CD4-positive, alpha-beta T cell treated with Interleukin-4 for 4 hours (primary cell): ENCODE data around the gene LIN28B.

ENCODE experiments used
- DNase-seq: peaks from one replicate; pipeline ENCODE4 v3.0.0-alpha.2; 2020

Gene LIN28B

GRCh38 chr6:105015482-105015881 is 58.6 kb downstream of the LIN28B start:
- no peak for DNase-seq

- no peak for DNase-seq
Measured at GRCh38 chr6:105019285-105019684, 62.4 kb downstream of the LIN28B start.

- DNase-seq, result no peak
Measured at GRCh38 chr6:105021399-105021798, 64.5 kb downstream of the LIN28B start.

GRCh38 chr6:105022416-105022815 is 65.5 kb downstream of the LIN28B start:
- DNase-seq, result no peak

- no peak for DNase-seq
Measured at GRCh38 chr6:105024803-105025202, 67.9 kb downstream of the LIN28B start.

GRCh38 chr6:105028898-105029297 is 72.0 kb downstream of the LIN28B start:
- no peak for DNase-seq

- no peak for DNase-seq
Measured at GRCh38 chr6:105029581-105029980, 72.7 kb downstream of the LIN28B start.

- DNase-seq, result no peak
Measured at GRCh38 chr6:105034470-105034869, 77.6 kb downstream of the LIN28B start.

GRCh38 chr6:105035299-105035698 is 78.4 kb downstream of the LIN28B start:
- DNase-seq, result no peak

GRCh38 chr6:105036351-105036750 is 79.4 kb downstream of the LIN28B start:
- no peak for DNase-seq

- no peak for DNase-seq
Measured at GRCh38 chr6:105038259-105038658, 81.4 kb downstream of the LIN28B start.

GRCh38 chr6:105041880-105042279 is 85.0 kb downstream of the LIN28B start:
- DNase-seq, result no peak

GRCh38 chr6:105042648-105043047 is 85.7 kb downstream of the LIN28B start:
- DNase-seq, result no peak

- DNase-seq, result no peak
Measured at GRCh38 chr6:105043979-105044378, 87.1 kb downstream of the LIN28B start.

GRCh38 chr6:105045526-105045925 is 88.6 kb downstream of the LIN28B start:
- no peak for DNase-seq

- no peak for DNase-seq
Measured at GRCh38 chr6:105051941-105052471, 95.1 kb downstream of the LIN28B start.

GRCh38 chr6:105056646-105057045 is 99.7 kb downstream of the LIN28B start:
- no peak for DNase-seq

GRCh38 chr6:105057160-105057559 is 100.3 kb downstream of the LIN28B start:
- DNase-seq, result no peak

GRCh38 chr6:105058316-105058715 is 101.4 kb downstream of the LIN28B start:
- no peak for DNase-seq

GRCh38 chr6:105058846-105059245 is 101.9 kb downstream of the LIN28B start:
- DNase-seq, result no peak

GRCh38 chr6:105066233-105066632 is 109.3 kb downstream of the LIN28B start:
- DNase-seq, result no peak

- DNase-seq, result no peak
Measured at GRCh38 chr6:105066836-105067235, 109.9 kb downstream of the LIN28B start.

- no peak for DNase-seq
Measured at GRCh38 chr6:105067329-105067728, 110.4 kb downstream of the LIN28B start.

GRCh38 chr6:105068407-105068806 is 111.5 kb downstream of the LIN28B start:
- DNase-seq, result no peak

- no peak for DNase-seq
Measured at GRCh38 chr6:105069821-105070445, 113.0 kb downstream of the LIN28B start.
